GM12873 (cell line): ENCODE data around the gene PDK1.

Experiments used
- TF ChIP-seq, protein P1 (sequence below): IDR thresholded peaks from 2 replicates; pipeline ENCODE4 v1.5.1; 2012; ENCODE audit warnings: low read depth, mild to moderate bottlenecking, moderate library complexity, low read length, control low read depth; ENCODE audit not compliant: insufficient read depth; ENCODE audit errors: missing control alignments

PDK1 gene

DNA sequence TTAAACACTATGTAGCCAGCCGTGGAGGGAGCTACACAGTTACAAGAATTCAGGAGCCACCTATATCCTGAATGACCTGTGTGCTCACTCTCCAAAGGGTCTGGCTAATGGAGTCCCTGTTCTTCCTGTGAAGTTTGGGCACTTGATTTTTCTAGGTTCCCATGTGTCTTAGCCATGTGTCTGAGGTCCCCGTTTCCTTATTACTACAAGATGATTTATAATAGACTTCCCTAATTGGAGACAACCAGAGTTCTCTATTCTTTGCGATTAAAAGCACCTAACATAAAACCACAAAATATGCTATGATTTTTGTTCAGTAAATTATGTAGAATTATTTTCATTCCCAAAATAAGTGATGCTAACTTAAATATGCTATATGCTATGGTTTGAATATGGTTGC, 83.4 kb downstream of the PDK1 start:
- TF ChIP-seq, protein P1, sequence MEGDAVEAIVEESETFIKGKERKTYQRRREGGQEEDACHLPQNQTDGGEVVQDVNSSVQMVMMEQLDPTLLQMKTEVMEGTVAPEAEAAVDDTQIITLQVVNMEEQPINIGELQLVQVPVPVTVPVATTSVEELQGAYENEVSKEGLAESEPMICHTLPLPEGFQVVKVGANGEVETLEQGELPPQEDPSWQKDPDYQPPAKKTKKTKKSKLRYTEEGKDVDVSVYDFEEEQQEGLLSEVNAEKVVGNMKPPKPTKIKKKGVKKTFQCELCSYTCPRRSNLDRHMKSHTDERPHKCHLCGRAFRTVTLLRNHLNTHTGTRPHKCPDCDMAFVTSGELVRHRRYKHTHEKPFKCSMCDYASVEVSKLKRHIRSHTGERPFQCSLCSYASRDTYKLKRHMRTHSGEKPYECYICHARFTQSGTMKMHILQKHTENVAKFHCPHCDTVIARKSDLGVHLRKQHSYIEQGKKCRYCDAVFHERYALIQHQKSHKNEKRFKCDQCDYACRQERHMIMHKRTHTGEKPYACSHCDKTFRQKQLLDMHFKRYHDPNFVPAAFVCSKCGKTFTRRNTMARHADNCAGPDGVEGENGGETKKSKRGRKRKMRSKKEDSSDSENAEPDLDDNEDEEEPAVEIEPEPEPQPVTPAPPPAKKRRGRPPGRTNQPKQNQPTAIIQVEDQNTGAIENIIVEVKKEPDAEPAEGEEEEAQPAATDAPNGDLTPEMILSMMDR: no peak

DNA sequence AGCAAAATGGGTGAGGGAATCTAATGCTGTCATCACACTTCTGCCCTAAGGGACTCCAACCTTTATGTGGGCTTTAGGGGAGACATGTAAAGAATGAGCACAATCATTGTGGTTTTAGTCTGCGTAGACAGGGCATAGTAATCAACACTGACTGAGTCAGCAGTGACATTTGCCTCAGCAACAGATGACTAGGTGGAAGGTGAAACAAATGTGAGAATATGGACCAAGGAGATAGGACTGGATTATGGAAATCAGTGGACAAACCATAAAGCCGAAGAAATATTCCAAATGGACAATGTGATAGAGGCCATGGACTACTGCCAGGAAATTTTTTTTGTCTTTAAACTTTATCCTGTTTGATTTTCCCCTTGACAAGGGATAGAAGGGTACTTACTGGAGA, 83.9 kb downstream of the PDK1 start:
- TF ChIP-seq, protein P1: no peak

DNA sequence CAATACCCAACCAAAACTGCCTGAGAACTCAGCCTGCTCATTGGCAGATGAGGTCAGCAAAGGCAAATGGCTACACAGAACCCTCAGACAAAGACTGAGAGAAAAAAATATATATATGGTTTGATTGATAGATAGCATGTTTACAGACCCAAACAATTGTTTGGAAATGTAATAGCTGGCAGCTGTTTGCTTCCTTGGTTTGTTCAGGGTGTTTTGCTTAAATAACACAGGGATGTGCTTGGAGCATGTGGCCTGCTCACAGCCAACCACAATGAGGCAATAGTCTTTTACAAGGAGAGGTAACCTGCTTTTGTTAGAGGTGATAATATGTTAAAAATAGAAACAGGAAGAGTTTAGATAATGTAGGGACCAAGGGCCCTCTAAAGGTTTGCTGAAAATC, 84.5 kb downstream of the PDK1 start:
- TF ChIP-seq, protein P1: no peak

DNA sequence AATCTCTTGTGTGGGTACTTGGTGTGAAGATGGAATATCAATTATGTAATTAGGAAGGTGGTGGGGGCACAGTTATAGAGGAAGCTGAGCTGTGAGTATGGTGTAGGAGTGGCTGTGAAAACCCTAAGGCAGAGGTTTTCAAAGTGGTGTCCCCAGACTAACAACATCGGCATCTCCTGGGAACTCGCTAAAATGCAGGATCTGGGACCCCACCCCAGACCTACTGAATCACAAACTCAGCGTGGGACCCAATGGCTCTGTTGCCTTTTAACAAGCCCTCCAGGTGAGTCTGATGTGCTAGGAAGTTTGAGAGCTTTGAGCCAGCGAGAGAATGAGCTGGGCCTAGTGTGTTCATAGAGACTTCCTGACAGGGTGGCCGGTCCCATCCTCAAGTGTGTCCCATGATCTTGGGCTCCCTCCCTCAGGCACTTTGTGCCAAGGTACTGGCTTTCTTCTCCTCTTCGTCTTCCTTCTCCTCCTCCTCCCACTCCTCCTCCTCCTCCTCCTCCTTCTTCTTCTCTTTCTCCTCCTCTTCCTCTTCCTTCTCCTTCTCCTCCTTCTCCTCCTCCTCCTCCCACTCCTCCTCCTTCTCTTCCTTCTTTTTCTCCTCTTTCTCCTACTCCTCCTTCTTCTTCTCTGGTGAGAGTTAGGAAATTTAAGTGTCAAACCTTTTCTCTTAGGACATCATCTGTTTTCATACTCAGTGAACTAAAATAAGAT, 86.6 kb downstream of the PDK1 start:
- TF ChIP-seq, protein P1: no peak

DNA sequence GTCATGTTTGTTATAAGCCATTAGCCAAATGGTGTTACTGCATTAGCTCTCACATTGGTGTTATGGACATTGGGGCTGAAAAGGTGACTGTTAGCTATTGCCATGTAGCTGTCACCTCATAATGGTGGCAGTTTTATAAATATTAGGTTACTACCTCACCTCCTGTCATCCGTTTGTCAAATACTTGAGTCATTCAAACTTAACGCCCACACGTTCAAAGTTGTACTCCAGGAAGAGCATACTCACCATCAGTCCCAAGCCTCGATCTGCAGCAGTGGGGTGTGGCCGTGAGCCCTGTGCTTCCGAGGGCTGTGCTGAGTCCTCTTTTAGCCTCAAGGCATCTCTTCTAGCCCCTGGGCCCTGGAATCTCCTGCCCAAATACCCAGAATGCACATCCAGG, 87.3 kb downstream of the PDK1 start:
- TF ChIP-seq, protein P1: no peak

DNA sequence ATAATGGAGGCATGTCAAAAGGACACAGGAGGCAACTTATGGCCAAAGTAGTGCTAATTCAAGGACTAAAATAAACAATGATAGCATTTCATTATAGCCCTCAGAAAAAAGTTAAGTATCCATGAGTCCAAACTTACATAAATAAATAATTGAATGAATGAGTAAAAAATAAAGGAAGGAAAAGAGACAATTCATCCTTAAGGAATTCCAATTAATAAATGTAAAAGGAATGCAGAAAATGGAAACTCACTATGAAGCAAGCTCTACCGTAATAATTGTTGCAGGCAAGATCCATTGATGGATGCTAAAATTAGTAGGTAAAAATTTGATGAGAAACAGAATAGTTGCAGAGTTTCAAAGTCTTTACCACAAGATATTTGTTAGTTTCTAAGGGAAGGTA, 91.5 kb downstream of the PDK1 start:
- TF ChIP-seq, protein P1: no peak

DNA sequence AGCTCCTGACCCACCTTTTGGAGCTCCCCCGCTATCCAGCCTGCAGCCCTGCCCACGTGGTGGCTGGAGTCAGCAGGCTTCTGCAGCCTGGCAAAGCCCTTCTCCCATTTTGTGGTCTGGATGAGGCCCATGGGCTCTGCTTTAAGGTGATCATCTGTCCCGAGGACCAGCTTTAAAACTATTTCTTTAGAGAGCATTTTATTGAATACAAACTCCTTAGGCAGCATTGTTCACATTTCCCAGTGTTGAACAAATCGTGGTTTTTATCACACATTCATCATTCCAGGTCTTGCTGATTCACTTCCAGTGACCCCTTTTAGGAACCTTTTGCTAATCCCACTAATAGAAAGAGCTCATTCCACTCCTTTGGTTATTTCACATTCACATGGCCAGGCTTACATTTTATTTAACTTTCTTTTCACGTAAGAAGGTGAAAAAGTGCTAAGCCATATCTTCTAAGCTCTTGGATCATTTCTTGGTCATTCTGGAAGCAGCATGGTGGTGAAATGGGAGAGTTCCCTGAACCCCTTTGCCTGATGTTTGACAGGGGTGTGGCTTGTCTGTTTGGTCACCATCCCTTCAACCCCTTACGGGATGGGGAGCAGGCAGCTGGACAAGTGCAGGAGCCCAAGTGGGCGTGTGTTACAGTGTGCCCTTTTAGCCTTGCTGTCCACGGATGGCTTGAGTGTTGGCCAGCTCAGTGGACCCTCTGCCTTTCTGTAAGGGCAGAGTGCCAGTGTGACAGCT, 99.4 kb downstream of the PDK1 start:
- TF ChIP-seq, protein P1: no peak
